Inferior parietal cortex (tissue), 1 donor: ENCODE results near the gene ADGRV1.

ENCODE experiments used
- DNase-seq: peaks from one replicate; pipeline ENCODE4 v3.0.0-alpha.2; 2016; ENCODE audit errors: extremely low spot score

The ADGRV1 gene

DNA sequence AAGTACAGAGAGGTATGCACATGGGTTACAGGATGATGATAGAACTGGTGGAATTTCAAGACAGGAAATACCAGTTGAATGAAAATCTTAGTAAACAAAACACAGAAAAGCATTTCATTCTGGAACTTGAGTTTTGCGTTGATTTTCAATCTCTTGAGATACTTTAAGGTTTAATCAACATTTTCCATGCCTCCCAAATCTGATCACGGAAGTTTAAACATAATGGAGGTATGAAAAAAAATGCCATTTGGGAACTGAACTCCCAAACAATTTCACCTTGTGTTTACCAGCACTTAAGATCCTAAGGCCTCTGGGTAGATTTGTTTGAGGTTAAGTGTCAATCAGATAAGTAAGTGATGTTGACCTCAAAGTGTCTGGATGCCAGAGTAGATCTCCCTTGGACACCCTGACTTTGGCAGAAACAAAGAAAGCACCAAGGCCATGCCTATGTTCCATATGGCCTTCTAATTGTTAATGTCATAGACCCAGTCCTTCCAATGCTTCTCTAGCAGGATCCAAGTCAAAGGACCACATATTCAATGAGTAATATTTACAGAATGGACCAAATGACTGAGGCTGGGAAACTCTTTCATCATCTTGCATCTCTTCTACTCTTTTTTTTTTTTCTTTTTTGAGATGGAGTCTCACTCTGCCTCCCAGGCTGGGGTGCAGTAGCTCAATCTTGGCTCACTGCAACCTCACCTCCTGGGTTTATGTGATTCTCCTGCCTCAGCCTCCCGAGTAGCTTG lies 607.6 kb downstream of the ADGRV1 start:
- DNase-seq = no peak

GRCh38 chr5:91168859-91169258 lies 610.3 kb downstream of the ADGRV1 start:
- no peak for DNase-seq

GRCh38 chr5:91170266-91170665 lies 611.7 kb downstream of the ADGRV1 start:
- no peak for DNase-seq

- DNase-seq = no peak
Observed at GRCh38 chr5:91171322-91171721, 612.7 kb downstream of the ADGRV1 start.

- DNase-seq = no peak
Observed at GRCh38 chr5:91174396-91174795, 615.8 kb downstream of the ADGRV1 start.

- DNase-seq = no peak
Observed at GRCh38 chr5:91175708-91176107, 617.1 kb downstream of the ADGRV1 start.

GRCh38 chr5:91176288-91177016 lies 617.9 kb downstream of the ADGRV1 start:
- no peak for DNase-seq

DNA sequence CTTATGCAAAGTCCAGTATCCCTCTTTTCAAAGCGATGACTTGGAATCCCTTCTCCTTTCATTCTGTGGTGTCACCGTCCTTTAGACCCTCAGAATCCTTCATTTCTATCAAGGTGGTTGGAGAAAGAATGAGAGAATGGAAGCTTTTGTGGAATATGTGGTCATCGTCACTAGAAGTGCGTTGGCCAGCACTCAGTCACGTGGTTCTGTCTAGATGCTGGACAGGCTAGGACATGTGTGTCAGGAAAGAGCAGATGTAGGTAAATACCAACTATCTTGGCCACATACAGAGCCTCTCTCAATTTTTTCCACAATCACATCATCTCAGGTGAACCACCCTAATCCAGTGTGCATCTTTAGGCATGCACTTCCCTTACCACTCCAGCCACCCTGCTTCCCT lies 618.5 kb downstream of the ADGRV1 start:
- DNase-seq = no peak

DNA sequence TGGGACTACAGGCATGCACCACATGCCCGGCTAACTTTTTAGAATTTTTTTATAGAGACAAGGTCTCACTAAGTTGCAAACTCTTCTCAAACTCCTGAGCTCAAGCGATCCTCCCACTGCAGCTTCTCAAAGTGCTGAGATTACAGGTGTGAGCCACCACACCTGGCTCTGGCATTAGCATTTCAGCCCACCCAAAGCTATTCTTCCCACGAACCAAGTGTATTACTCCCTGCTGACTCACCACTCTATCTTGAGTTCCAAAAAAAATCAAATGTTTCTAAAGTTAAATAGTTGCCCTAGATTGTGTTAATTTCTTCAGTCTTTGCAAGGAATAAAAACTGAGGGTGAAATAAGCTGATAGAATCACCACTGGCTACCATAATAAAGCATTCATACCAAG lies 619.0 kb downstream of the ADGRV1 start:
- DNase-seq = no peak

GRCh38 chr5:91178461-91178860 lies 619.9 kb downstream of the ADGRV1 start:
- DNase-seq = no peak

GRCh38 chr5:91179018-91179417 lies 620.4 kb downstream of the ADGRV1 start:
- no peak for DNase-seq

DNA sequence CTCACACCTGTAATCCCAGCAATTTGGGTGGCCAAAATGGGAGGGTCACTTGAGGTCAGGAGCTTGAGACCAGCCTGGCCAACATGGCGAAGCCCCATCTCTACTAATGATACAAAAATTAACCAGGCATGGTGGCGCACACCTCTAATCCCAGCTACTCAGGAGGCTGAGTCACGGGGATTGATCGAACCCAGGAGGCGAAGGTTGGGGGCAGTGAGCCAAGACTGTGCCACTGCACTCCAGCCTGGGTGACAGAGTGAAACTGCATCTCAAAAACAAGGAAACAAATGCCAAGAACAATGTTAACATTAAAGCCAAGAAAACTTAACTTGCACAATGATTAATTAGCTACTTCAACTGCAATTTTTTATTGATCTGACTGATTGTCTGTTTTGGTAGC lies 621.9 kb downstream of the ADGRV1 start:
- DNase-seq = no peak

DNA sequence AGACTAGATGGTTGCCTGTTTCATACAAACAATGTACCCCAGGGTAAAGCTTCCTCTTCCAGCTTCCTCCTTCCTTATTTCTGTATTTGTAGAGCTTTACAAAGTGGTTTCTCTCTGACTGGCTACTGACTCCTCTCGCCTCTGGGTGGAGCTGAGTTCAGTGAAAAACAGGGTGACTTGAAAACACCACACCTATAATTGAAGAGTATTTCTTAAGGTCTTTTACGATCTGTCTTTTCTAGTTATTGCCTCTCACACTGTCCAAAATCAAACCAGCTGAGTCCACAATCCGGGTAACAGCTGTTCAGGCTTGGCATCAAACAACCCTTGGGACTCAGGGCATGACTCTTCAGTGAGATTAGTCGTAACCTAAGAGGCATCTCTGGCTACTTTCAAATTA lies 624.2 kb downstream of the ADGRV1 start:
- DNase-seq = no peak

DNA sequence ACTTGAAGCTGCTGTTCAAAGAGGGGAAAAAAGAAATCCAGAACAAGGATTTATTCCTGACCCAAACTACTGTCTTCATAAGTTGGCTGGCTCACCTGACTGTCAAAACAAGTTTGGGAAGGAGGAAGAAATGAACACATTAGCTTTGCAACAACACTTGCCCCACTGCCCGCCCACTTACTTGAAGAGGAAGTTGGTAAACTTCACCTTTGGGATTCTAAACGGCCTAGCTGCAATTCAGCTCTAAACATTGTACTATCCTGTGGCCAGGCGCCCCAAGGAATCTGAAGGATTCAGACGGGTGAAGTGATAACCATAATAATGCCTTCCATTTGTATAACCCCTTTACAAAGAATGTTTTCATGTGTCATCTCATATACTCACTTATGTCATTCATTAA lies 625.1 kb downstream of the ADGRV1 start:
- no peak for DNase-seq

GRCh38 chr5:91186101-91186500 lies 627.5 kb downstream of the ADGRV1 start:
- DNase-seq = no peak

DNA sequence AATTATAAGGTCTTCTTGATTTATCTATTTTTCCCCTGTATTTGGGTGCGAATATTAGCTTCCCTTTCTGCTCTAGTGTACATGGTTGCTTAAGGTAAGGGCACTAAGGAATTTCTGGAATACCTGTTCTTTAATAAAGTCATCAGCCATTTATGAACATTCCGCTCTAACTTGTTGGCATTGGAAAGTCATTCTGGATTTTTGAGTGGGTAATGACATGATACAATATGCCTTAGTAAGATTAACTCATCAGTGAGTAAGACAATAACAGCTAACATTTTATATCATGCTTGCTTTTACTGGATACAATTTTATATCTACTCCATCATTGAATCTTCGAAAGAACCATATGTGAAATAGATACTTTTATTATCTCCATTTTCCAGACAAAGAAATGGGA lies 628.4 kb downstream of the ADGRV1 start:
- no peak for DNase-seq

DNA sequence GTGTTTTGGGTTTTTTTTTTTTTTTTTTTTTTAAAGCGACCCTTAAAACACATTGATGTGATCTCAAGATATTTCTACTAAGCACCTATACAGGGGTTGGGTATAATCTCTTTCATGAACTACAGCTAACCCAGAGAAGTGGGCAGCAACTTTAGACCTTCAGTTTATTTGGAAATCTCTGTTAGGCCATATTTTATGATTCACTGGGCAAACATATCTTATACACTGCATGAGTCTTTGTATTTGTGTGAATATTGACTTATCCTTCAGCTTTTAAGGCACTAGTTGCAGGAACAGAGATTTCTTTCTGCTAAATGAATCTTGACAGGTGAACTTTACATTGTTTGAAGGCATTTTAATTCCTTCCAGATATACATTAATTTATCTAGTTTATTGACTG lies 630.2 kb downstream of the ADGRV1 start:
- DNase-seq = no peak

DNA sequence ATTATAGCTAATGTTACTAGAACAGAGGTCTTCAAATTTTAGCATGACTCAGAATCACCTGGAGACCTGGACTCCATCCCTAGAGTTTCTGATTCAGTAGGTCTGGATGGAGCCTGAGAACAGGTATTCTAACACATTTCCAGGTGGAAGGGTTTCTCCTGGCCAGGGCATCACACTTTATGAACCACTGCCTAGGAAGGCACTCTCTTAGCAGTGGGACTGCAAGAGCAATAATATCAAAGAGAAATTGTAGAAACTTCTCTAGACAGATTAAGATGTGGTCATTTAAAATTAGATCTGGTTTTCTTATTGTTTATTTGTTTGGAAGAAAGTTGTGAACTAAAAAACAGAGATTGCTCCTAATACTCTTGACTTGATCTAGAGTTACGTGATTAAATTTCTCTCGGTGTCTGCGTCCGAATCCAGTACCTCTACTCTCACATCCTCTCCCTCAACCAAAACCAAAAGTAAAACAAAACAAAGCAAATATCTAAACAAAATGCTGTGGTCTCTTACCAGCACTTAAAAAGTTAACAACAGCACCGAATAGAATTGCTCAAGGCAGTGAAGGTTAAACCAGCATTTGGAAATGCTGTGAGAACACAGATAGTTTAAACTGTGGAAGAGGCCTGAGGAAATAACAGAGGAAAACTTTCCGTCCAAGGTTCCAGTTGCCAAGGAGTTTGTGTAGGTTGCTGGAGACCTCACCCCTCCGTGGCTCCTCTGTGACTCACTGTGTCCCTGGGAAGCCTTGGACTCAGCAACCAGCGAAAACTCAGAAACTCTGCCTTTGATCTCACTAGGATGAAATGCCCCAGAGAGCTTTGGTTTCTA lies 631.1 kb downstream of the ADGRV1 start:
- DNase-seq = no peak

DNA sequence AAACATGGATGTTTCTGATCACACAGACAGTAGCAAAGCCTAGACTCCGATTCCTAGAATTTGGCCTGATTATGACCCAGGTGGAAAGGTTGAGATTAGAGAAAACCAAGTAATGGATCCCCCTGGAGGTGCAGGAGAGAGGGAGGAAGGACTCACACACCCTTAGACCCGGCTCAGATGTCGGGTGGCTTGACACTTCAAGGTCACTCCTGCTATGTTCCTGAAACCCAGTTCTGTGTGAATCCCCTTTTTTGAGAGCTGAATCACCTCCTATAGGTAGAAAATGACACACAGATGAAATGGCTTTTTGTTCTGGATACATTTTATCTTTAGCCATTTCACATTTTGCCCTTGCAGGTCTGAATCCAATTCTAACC lies 631.7 kb downstream of the ADGRV1 start:
- DNase-seq = no peak

DNA sequence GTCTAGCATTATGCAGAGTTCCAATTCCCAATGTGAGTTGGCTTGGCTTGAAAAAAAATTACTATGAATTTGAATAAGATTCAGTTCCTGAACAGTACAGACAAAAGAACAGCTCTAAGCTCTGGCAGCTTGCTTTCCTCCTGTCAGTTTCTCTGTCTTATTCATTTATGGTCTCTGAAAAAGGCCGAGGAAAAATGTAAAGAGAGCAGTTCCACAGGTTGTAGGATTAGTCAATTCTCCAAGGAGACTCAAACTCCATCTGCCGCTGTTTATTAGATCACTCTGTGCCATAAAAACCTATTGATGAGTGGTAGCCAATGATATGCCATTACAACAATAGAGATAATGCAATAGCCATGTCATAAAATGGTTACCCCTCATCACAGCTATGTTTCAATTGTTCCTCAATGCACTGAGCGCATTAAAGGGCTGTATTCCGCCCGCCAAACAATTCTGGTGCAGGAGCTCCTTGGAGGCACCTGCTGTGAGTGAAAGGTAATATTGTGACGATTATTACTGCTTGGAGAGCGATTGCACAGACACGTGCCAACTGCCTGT lies 636.3 kb downstream of the ADGRV1 start:
- DNase-seq = no peak

DNA sequence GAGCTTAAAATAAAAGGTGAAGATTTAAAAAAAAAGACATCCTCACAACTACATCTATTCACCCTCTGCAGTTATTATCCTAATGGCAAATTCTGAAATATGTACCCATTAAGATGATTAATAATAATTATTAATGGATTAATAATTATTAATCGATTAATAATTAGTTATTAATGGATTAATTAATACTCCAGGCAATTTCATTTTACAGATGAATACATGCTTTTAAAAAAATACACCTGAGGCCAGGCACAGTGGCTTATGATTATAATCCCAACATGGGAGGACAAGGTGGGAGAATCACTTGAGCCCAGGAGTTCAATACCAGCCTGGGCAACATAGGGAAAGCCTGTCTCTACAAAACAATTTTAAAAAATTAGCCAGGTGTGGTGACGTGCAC lies 642.1 kb downstream of the ADGRV1 start:
- DNase-seq = no peak

DNA sequence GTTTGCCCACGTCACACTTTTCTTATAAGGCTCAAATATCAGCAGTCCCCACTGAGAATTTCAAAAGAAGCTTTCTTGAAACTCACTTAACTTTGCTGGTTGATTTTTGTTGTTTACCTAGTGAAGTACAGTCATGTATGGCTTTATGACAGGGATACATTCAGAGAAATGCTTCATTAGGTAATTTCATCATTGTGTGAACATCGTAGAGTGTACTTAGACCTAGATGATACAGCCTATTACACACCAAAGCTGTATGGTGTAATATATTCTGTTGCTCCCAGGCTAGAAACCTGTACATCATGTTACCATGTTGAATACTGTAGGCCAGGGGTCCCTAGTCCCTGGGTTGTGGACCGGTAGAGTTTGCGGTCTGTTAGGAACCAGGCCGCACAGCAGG lies 647.5 kb downstream of the ADGRV1 start:
- DNase-seq = no peak
